GM18520 (cell line): ENCODE measurements around the gene TUBB4A.

ENCODE experiments used
- ATAC-seq: cut with Tn5 transposase; IDR thresholded peaks from one replicate; pipeline ENCODE4 v1.9.1; 2021; ENCODE audit not compliant: unreplicated experiment

Gene TUBB4A

DNA sequence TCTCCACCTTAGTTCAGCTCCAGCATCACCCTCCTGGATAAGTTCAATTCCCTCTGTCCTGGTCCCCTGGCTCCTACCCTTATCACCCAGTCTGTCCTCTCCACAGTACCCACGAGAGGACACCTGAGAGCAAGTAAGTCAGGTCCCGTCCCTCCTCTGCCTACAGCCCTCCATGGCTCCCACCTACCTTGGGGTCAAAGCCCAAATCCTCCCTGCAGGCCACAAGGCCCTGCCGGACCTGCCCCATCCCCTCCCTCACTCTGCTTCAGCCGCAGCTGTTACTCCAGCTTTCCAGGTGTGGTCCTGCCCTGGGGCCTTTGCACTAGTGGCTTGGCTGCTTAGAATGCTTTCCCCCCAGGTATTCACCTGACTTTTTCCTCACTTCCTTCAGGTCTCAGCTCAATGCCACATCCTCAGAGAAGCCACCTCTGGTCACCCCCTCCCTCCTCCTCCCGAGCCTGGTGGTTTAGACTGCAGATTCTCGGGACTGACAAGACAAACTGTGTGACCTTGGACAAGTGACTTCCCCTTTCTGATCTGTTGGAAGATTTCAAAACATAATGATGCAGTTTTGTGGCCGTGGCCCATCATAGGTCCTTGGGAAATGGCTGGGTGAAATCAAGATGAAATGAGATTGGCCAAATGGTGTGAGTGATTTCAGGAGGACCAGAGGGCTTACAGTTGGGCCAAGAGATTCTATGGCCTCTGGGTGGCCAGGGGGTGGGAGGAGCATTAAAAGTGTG is 3.6 kb downstream of the TUBB4A start:
- no peak for ATAC-seq

GRCh38 chr19:6495947-6496346 is 6.2 kb downstream of the TUBB4A start:
- ATAC-seq, result no peak

GRCh38 chr19:6494438-6495036 is 7.6 kb downstream of the TUBB4A start:
- no peak for ATAC-seq

DNA sequence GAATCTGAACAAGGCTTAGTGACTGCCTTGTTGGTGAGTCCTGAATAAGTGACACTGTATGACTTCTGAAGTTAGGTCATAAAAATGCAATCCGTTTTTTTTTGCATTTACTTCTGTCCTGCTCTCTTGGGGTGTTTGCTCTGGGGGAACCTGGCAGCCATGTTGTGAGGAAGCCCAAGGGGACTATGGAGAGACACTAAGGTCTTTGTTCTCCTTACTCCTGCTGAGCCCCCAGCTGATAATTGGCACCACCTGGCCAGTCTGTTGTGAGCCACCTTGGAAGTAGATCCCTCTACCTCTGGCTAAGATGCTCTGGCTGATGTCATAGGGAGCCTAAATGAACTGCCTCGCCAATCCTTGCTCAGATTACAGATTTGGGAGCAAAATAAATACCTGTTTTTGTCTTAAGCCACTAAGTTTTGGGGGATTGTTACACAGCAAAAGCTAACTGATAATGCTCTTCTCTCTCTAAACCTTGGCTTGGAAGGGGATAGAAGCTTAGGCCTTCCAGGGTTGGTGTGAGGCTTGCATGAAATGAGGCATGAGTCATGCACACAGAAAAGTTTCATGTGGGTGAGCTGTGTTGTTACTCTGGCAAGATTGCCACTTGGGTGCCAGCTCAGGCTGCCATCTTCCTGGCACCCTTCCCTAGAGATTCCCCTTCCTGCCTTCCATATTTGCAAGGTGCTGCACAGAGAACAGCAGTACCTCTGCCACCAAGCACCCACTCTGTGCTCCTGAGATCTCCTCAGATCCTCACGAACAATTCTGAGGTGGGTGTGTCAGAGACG is 10.1 kb downstream of the TUBB4A start:
- ATAC-seq, result no peak

GRCh38 chr19:6490134-6490533 is 12.0 kb downstream of the TUBB4A start:
- no peak for ATAC-seq

GRCh38 chr19:6489278-6490061 is 12.6 kb downstream of the TUBB4A start:
- ATAC-seq, result no peak

- ATAC-seq, result no peak
Observed at GRCh38 chr19:6484831-6485230, 17.3 kb downstream of the TUBB4A start.

DNA sequence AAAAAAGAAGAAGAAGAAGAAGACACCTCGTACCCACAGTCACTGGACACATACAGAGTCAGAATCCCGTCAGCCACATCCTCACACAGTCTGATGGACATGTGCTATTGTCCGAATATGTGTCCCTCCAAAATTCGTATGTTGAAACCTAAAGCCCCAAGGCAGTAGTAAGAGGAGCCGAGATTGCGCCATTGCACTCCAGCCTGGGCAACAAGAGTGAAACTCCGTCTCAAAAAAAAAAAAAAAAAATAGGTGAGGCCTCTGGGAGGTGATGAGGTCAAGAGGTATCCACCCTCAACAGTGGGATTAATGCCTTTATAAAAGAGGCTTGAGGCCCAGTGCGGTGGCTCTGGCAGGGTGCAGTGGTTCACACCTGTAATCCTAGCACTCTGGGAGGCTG is 17.9 kb downstream of the TUBB4A start:
- no peak for ATAC-seq

- no peak for ATAC-seq
Observed at GRCh38 chr19:6483235-6483634, 18.9 kb downstream of the TUBB4A start.

DNA sequence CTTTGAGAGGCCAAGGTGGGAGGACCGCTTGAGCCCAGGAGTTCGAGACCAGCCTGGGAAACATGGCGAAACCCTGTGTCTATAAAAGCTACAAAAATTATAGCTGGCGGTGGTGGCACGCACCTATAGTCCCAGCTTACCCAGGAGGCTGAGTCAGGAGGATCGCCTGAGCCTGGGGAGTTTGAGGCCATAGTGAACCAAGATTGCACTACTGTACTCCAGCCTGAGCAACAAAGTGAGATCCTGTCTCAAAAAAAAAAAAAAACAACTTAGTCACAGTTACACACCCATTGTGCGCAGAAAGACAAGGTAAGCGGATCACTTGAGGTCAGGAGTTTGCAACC is 19.8 kb downstream of the TUBB4A start:
- ATAC-seq, result no peak

- peak; percentile 45 for ATAC-seq
Observed at GRCh38 chr19:6481541-6482342, 20.4 kb downstream of the TUBB4A start, which contains the start of gene DENND1C. Gene DENND1C, minus strand, starts transcription at chr19:6481787. Its CDS starts 92 bp downstream, at chr19:6481695.

DNA sequence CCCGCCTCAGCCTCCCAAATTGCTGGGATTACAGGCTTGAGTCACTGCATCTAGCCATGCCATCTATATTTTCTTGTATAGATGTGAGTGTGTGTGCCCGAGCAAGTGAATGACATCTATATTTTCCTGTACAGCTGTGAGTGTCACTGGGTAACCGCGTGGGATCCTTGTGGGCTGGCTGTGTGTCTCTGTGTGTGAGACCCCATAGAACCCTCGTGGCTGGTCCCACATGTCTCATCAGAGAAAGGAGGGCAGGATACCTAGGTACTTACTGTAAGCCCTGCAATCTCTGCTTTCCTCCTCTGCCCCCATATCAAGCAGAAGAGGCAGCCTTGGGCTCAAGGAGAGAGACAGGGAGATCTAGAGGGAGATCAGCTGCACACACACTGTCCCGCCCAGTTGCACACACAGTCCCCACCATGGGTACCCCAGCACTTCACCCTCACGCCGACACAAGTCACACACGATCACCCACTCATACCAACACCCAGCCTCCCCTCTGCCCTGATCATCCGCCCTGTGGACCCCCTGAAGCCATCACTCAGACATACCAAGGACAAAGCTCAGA is 21.2 kb downstream of the TUBB4A start:
- peak; percentile 11 for ATAC-seq

DNA sequence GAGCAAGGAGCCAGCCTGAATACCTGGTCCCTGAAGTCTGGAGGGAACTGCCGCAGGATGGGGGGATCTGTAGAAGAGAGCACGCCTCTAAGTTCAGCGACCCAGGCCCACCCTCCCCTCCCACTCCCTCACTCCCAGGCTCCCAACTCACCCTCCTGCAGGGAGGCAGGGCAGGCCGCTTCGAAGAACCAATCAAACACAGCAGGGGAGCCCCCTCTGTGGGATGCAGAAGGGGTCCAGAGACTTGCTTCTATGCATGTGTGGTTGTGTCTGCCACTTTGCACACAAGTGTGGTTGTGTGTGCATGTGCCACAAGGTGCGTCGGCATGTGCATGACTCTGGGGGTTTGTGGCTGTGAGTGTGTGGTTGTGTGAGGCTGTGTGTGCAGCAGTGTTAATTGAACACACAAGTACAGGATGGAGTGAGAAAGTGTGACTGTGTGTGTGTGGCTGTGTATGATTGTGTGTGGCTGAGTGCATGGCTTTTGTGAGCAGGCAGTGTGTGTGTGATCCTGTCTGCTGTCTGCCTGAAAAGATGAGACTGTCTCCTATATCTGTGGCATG is 22.2 kb downstream of the TUBB4A start:
- ATAC-seq, result no peak

DNA sequence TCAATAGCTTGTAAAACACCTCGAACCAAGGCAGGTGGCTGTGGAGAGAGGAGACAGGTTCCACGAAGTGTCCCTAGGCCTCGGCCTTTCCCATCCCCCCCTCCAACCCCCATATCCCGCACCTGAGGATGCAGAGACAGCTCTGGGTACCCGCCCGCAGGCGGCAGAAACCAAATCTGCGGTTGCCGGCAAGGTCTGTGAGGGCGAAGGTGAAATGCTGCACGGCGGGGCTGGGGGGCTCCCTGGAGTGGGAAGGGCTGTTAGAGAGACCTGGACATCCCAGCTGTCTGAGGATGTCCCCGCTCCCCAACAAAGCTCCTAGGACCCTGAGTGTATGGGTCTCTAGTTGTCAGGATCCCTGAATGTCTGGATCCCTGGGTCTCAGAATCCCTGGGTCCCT is 23.3 kb downstream of the TUBB4A start:
- ATAC-seq, result no peak

DNA sequence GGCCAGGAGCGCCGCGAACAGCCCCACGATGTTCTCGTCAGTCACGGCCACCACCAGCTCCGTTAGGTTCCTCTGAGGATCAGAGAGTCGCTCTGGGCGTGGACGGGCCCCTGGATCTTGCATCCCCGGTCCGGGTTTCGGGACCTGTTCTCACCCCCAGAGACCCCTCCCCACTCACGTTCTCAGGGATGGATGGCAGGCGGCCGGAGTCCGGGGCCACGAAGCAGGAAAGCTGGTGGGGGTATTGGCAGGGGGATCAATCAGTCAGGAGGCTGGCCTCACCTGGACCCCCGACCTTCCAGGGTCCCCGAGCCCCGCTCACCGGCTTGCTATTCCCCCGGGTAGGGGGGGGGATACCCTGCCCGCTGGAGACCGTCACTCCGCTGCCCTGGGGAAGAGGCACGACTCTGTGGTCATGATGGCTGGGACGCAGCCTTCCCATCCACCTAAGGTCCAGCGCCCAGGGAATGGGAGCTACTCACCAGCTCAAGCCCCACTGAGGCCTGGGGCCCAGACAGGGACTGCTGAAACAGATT is 25.1 kb downstream of the TUBB4A start:
- ATAC-seq, result no peak

DNA sequence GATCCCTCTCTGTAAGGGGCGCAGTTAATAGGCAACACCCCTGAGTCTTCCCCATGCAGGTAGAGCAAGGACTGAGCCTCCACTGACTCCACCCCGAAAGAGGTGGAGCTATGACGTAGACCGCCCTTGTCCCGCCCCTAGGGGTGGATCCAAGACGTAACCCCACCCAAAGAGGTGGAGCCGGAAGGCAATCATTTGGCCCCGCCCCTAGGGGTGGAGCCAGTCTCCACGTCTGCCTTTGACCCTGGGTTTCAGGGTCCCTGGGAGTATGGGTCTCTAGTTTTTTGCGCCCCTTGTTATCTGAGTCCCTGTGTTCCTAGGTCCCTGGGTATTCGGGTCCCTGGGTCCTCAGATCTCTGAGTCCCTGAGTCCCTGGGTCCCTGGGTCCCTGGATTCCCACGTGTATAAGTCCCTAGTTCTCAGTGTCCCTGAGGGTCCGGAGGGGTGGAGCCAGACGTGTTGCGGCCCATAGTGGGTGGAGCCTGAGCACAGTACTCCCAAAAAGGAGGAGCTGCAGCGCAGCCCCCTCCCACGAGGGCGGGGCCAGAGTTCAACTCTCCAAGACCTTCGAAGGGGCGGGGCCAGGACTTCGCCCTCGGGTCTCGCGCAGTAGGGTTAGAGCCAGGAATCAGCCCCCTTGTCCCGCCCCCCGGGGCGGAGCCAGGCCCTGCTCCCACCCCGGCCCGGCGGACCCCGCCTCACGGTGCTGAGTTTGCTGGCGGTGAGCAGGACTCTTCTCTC is 25.8 kb downstream of the TUBB4A start:
- no peak for ATAC-seq

- no peak for ATAC-seq
Observed at GRCh38 chr19:6475321-6476108, 26.6 kb downstream of the TUBB4A start.

DNA sequence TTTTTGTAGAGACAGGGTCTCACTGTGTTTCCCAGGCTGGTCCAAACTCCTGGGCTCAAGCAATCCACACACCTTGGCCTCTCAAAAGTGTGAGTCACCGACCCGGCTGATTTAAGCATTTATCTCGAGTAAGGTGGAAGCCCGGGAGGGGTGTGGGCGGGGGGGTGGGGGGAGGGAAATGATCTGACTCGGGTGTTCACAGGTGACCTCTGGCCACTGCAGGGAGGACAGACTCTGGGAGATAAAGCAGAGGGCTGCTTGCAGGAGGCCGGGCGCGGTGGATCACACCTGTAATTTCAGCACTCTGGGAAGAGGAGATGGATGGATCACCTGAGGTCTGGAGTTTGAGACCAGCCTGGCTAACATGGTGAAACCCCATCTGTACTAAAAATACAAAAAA is 28.5 kb downstream of the TUBB4A start:
- ATAC-seq, result no peak
